Activated T-cell treated with anti-CD3 and anti-CD28 coated beads, Interleukin-2, amount 50 U/mL, for 1 hour (primary cell): ENCODE measurements around the gene BAZ1B.
A peak's percentile ranks its signal among the peaks of the same experiment; 100 is the strongest.
"Not testable (repeated sequence)": the region's sequence is repeated elsewhere in the genome, so short reads cannot be mapped to it uniquely, and the experiment has no call there.

Source experiments
- DNase-seq: peaks from one replicate; pipeline ENCODE4 v3.0.0-alpha.2; 2020

BAZ1B gene

GRCh38 chr7:73539709-73540108 is 17.6 kb upstream of the BAZ1B start:
- no peak for DNase-seq

DNA sequence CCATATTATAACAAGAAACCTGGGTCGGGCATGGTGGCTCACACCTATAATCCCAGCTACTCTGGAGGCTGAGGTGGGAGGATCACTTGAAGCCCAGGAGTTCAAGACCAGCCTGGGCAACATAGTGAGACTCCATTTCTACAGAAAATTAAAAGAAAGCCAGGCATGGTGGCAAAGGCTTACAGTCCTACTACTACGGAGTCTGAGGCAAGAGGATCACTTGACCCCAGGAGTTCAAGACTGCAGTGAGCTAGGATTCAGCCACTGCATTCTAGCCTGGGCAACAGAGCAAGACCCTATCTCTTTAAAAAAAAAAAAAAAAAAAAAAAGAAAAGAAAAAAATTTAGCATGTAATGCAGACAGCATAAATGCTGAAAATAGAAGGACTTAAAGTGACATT is 16.4 kb upstream of the BAZ1B start:
- not testable (repeated sequence) for DNase-seq

DNA sequence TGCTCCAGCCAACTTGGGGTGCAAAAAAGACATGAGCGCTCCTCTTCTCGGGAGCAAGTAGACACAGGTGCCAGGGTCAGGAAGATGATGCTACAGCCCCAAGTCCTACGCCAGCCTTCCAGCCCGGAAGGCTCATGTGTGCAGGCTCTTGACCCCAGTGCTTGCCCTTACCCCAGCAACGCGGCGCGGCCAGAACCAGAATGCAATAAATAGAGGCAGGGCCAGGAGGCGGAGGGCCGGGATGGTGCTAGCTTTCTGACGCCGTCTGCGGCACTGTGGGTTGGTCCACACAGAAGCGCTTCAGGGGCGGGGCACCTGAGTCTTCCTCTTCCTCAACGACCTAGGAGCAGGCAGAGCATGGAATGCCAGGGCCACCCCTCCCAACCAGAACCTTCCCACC is 15.0 kb upstream of the BAZ1B start:
- DNase-seq: no peak

GRCh38 chr7:73536479-73536878 is 14.4 kb upstream of the BAZ1B start:
- DNase-seq: no peak

GRCh38 chr7:73535918-73536317 is 13.8 kb upstream of the BAZ1B start:
- not testable (repeated sequence) for DNase-seq

GRCh38 chr7:73533742-73534141 is 11.6 kb upstream of the BAZ1B start:
- no peak for DNase-seq

GRCh38 chr7:73532224-73532623 is 10.1 kb upstream of the BAZ1B start:
- no peak for DNase-seq

DNA sequence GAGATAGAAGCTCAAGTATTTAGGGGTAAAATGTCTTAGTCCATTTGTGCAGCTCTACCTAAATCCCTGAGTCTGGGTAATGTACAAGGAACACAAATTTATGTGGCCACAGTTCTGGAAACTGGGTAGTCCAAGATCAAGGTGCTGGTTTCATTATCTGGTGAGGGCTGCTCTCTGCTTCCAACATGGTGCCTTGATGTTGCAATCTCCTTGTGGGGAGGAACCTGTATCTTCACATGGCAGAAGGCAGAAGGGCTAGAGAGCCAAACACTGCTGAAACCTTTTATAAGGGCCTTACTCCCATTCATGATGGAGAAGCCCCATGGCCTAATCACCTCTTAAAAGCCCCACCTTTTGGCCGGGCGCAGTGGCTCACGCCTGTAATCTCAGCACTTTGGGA is 8.7 kb upstream of the BAZ1B start:
- no peak for DNase-seq

GRCh38 chr7:73526896-73527821 is 5.1 kb upstream of the BAZ1B start:
- DNase-seq: no peak

GRCh38 chr7:73526158-73526494 is 4.0 kb upstream of the BAZ1B start:
- DNase-seq: not testable (repeated sequence)

- no peak for DNase-seq
These were observed 423 bp downstream of the BAZ1B start for GRCh38 chr7:73521636-73522104.

DNA sequence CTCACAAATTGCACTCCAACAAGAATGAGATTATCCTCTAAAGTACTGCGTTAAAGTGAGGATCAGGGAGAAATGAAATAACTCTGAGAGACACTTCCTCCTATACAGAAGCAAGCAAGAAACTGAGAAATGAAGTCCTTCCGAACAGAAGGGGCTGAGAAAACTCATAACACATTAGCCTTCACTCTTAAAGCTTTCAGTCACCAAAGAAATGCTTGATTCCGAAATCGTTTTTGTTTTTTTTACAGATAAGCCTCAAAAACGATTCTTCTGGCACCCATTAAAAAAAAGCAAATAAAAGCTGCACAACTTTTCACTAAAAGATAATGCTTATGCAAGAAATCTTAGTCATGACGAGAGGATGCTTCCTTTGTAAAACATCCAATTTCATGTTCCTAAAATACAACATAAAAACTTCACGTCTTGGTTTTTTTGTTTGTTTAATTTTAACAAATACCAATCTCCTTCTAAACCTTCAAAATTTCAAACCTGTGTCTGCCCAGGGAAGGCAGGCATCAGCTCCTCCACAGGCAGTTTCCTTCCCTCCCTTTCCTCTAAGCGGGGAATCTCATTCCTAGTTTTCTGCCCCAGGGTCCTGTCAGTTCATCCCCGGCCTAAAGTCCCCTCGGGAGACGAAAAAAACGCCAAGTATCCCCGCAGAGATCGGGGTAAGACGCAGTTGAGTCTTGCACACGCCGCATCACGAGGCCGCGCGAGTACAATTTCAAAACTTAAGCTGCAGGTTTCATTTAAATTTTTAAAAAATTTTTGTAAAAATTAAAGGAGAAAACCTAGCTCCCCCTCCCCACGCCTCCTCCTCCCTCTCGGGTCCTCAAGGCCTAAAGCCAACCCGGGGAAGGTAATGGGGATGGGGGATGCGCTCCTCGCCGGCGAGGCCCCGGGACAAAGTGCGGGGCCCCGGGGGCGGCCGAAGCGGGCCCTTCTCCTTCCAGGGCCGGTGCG is 1.1 kb downstream of the BAZ1B start:
- DNase-seq: no peak

DNA sequence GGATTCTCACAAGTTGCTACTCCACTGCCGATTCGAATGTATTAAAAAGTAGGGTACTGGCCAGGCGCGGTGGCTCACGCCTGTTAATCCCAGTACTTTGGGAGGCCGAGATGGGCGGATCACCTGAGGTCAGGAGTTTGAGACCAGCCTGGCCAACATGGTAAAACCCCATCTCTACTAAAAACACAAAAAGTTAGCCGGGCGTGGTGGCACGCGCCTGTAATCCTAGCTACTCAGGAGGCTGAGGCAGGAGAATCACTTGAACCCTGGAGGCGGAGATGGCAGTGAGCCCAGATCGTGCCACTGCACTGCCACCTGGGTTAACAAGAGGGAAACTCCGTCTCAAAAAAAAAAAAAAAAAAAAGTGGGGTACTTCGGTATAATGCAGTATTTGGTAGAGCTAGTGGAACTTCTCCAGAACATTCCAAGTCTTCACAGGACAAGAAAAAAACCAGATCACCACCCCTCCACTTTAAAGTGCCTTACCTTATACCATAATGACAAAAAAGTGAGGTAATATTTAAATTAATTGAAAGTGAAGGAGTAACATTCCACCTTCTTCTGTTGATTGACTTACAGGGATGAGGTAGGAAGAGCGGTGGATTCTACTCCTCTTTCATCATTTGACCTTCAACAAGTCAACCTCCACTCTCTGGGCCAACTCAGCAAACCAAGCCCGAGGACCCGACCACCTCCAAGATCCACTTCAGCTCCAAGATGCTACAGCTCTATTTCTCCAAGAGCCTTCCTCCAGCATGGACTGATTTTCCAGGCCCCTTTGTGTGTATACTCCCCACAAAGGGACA is 2.0 kb downstream of the BAZ1B start:
- DNase-seq: peak; percentile 46

DNA sequence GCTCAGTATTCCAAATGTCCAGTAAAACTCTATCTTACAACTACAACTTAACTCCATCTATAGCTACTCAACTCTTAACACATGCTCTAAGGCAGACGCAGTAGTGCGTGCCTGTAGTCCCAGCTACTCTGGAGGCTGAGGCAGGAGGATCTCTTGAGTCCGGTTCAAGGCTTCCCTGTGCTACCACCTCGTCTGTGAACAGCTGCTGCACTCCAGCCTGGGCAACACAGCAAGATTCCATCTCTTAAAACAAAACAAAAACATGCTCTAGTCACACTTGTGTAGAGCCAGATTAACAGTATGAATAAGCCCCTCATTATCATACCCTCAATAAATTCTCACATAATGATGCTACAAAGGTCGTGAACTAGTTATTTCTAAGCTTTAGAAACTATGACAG is 3.6 kb downstream of the BAZ1B start:
- DNase-seq: peak; percentile 8

DNA sequence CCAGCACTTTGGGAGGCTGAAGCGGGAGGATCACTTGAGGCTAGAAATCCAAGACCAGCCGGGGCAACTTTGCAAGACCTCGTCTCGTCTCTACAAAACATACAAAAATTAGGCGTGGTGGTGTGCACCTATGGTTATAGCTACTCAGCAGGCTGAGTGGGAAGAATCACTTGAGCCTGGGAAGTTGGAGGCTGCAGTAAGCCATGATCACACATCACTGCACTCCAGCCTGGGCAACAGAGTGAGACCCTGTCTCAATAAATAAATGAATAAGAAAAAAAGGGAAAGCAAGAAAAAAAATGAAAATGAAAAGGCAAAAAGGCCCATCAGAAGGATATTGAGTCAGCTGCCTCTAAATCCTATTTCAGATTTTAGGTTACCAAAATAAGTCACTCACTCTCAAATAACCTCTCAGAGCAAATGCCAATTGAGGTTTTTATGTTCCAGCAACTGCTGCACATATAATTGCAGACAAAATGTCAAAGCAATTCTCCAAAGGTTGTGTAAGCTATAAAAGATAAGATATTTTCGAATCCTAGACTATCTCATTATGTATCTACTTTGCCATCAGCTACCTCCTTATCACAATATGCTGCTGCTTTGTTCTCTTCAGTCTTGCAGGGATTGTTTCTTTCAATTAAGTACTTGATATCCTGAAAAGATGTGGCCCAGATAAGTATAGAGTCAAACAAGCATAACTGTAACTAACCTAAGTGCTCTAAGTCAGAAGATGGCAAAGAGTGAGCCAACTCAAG is 4.7 kb downstream of the BAZ1B start:
- DNase-seq: peak; percentile 8

GRCh38 chr7:73515178-73515577 is 6.9 kb downstream of the BAZ1B start:
- DNase-seq: no peak

GRCh38 chr7:73512018-73512780 is 9.9 kb downstream of the BAZ1B start:
- DNase-seq: no peak

DNA sequence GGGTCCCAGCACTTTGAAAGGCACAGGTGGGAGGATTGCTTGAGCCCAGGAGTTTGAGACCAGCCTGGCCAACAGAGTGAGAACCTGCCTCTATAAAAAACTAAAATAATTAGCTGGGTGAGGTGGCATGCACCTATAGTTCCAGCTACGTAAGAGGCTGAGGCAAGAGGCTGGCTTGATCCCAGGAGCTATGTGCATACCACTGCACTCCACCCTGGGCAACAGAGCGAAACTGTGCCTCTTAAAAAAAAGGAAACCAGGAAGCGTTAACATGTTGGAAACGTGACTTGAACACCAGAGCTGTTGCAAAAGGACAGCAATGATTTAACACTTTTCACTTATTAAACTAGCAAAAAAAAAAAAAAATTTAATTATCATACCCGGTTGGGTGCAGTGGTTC is 12.6 kb downstream of the BAZ1B start:
- DNase-seq: no peak

- no peak for DNase-seq
These were observed 14.5 kb downstream of the BAZ1B start for GRCh38 chr7:73507556-73507955.

GRCh38 chr7:73504920-73505319 is 17.2 kb downstream of the BAZ1B start:
- no peak for DNase-seq

DNA sequence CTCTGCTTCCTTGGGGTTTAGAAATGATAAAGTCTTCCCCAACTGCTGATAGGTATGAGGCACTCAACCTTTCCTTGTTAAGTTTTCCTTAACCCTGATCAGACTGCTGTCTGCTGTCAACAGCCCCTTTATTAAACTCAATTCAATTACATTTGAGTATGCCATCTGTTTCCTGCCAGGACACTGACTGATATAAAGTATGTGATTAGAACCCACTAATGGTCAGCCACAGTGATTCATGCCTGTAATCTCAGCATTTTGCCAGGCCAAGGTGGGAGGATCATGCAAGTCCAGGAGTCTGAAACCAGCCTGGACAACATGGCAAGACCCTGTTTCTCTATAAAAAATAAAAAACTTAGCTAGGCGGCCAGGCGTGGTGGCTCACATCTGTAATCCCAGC is 18.1 kb downstream of the BAZ1B start:
- DNase-seq: no peak
